ENCODE measurements around the gene ADGRG6. TPM values are rescaled to one million over a fixed set of nuclear protein-coding genes. Genes with fewer than 3 reads are reported as not detected.

The ADGRG6 gene
- total and polyA plus RNA-seq, 8 donors: 1.1 to 102 (median 8.9) TPM

DNA sequence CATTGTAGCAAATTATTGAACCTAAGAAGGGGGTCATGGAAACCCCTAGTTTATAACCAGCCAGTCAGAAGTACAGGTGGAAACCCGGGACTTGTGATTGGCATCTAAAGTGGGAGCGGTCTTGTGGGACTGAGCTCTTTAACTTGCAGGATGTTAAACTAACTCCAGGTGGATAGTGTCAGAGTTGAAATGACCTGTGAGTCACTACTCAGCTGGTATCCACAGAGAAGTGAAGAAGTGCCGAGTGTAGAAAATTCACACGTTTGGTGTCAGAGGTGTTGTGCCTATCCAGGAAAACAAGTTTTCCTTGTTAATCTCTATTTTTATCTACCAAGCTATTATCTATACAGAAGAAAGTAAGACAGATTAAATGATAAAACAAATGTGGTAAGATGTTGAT lies 179.7 kb downstream of the ADGRG6 start:
- TF ChIP-seq, protein P1, sequence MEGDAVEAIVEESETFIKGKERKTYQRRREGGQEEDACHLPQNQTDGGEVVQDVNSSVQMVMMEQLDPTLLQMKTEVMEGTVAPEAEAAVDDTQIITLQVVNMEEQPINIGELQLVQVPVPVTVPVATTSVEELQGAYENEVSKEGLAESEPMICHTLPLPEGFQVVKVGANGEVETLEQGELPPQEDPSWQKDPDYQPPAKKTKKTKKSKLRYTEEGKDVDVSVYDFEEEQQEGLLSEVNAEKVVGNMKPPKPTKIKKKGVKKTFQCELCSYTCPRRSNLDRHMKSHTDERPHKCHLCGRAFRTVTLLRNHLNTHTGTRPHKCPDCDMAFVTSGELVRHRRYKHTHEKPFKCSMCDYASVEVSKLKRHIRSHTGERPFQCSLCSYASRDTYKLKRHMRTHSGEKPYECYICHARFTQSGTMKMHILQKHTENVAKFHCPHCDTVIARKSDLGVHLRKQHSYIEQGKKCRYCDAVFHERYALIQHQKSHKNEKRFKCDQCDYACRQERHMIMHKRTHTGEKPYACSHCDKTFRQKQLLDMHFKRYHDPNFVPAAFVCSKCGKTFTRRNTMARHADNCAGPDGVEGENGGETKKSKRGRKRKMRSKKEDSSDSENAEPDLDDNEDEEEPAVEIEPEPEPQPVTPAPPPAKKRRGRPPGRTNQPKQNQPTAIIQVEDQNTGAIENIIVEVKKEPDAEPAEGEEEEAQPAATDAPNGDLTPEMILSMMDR (IDR thresholded peaks at IDR 0.05): no peak
- TF ChIP-seq POLR2A (IDR thresholded peaks at IDR 0.05): no peak
- no peak for TF ChIP-seq EP300 (IDR thresholded peaks at IDR 0.05)
- TF ChIP-seq POLR2AphosphoS5 (IDR thresholded peaks at IDR 0.05): no peak
- H3K36me3 ChIP-seq: no peaks in the 10 kb centered on the region
- H3K4me1 ChIP-seq: no peaks in the 10 kb centered on the region
- H3K27ac ChIP-seq: no peak overlapping the region
- intact Hi-C loops (cut with DNase I; ENCODE audit: low total_unique reads): no loop called here
- no peak overlapping the region for H3K4me3 ChIP-seq
- WGBS, 5 donors: 56 to 64% (median 59%) methylated on average over 4 of the region's 4 CpGs
- no peaks in the 10 kb centered on the region for H3K9me3 ChIP-seq
- DNase-seq: no peak
- H3K27me3 ChIP-seq: no peaks in the 10 kb centered on the region

DNA sequence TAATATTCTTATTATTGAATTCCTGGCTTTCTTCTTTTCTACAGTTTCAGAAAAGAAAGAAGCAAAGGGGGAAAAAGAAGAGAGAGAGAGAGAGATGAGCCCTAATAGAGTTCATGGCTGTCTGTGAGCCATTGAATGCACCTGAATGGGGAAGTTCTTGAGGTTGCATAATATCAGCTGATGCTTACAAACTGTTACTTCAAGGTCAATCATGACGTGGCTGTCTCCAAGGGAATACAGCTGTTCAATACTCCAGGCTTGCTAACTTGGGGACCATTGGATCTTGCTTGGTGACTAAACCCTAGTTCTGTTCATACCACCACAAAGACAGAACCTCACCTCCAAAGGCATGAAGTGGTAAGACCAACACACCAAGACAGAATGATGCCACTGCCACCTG lies 180.4 kb downstream of the ADGRG6 start:
- WGBS, 5 donors: 33 to 54% (median 44%) methylated on average over 1 of the region's 1 CpG
- H3K27ac ChIP-seq: no peak overlapping the region
- H3K4me3 ChIP-seq: no peak overlapping the region
- no peaks in the 10 kb centered on the region for H3K4me1 ChIP-seq
- no peaks in the 10 kb centered on the region for H3K27me3 ChIP-seq
- H3K9me3 ChIP-seq: no peaks in the 10 kb centered on the region
- H3K36me3 ChIP-seq: no peaks in the 10 kb centered on the region
- intact Hi-C loops (cut with DNase I; ENCODE audit: low total_unique reads): no loop called here
- TF ChIP-seq POLR2AphosphoS5 (IDR thresholded peaks at IDR 0.05): no peak
- TF ChIP-seq POLR2A (IDR thresholded peaks at IDR 0.05): no peak
- TF ChIP-seq, protein P1 (IDR thresholded peaks at IDR 0.05): no peak
- no peak for TF ChIP-seq EP300 (IDR thresholded peaks at IDR 0.05)
- no peak for DNase-seq

DNA sequence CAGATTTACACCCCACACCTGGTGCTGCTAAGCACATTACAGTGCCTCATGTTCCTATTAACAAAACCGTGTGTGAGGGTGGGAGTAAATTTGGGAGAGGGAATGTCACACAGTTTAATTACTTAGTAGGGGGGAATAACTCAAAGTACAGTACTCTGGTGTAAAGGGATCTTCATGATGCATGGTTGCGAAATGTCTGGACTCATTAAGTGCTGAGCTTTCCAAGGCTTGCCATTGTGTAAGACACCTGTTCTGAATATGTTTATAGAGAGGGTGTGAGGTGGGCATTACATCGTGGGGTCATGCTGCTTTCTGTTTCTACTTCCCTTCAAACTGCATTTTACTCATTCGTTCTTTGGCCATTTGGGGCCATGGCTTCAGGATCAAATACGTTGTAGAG lies 181.2 kb downstream of the ADGRG6 start:
- Histone ChIP-seq H3K27ac (no peak overlapping the region), H3K9me3 (no peaks in the 10 kb centered on the region), H3K4me3 (no peak overlapping the region), H3K27me3 (no peaks in the 10 kb centered on the region), H3K4me1 (no peaks in the 10 kb centered on the region), H3K36me3 (no peaks in the 10 kb centered on the region)
- intact Hi-C loops (cut with DNase I; ENCODE audit: low total_unique reads): no loop called here
- 65 to 68% (median 68%) methylated on average over 5 of the region's 5 CpGs for whole genome bisulfite sequencing, 5 donors
- DNase-seq: no peak
- no peak for TF ChIP-seq EP300 (IDR thresholded peaks at IDR 0.05)
- no peak for TF ChIP-seq POLR2AphosphoS5 (IDR thresholded peaks at IDR 0.05)
- TF ChIP-seq, protein P1 (IDR thresholded peaks at IDR 0.05): no peak
- no peak for TF ChIP-seq POLR2A (IDR thresholded peaks at IDR 0.05)

DNA sequence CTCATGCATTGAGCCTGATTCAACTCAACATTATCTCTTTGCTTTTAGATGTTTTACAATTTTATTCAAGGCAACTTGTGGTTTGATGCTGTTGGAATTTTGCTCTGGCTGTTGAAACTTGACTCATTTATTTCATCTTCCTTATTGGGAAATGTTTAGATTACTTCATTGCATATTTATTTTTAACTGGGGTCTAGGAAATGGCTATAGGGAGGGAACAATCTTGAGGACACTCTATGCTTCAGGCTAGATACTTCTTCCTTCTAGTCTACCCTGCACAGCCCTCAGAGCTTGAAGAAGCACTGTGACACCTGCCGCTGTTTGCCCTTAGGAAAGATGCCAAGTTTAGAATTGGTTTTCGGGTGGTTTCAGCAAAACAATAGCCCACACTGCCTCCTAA lies 183.4 kb downstream of the ADGRG6 start:
- no peak overlapping the region for H3K4me3 ChIP-seq
- TF ChIP-seq, protein P1 (IDR thresholded peaks at IDR 0.05): no peak
- TF ChIP-seq POLR2AphosphoS5 (IDR thresholded peaks at IDR 0.05) (no peak), EP300 (IDR thresholded peaks at IDR 0.05) (no peak), POLR2A (IDR thresholded peaks at IDR 0.05) (no peak)
- no peak overlapping the region for H3K27ac ChIP-seq
- H3K4me1 ChIP-seq: no peaks in the 10 kb centered on the region
- H3K9me3 ChIP-seq: no peaks in the 10 kb centered on the region
- intact Hi-C loops (cut with DNase I; ENCODE audit: low total_unique reads): no loop called here
- no peaks in the 10 kb centered on the region for H3K36me3 ChIP-seq
- no peak for DNase-seq
- no peaks in the 10 kb centered on the region for H3K27me3 ChIP-seq
- WGBS, 5 donors: 69 to 84% (median 71%) methylated on average over 2 of the region's 2 CpGs
